CD4-positive, alpha-beta T cell treated with Interleukin-12 subunit alpha and Interleukin-12 subunit beta, for 1 hour (primary cell): ENCODE data around the gene MAZ.
"Not testable (repeated sequence)": the region's sequence is repeated elsewhere in the genome, so short reads cannot be mapped to it uniquely, and the experiment has no call there.

ENCODE experiments used
- DNase-seq: peaks from one replicate; pipeline ENCODE4 v3.0.0-alpha.2; 2020

The MAZ gene

DNA sequence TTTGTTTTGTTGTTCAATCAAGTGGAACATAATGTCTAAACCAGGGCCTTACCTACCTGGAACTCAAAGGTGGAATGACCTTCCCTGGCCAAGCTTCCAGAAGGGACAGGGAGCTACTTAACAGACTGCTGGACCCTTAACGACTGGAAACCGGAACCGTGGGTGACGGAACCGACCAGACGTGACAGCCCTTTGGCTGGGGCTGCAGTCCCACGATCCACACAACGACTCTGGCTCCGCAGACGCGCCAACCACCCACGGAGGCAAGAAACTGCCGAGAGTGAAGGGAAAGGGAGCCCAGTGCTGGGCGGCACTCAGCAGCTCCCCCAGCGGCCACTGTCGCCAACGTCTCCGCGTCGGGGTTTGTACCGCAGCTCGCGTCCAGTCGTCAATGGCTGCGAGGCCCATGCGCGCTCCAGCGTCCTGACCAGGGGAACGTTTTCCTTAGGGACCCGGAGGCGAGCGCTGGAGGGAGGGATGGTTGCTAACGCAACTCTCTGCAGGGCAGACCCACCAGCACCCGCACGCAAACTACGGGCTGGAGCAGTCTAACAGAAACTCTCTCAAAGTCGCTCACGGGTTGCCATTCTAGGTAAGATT is 21.3 kb upstream of the MAZ start:
- DNase-seq: peak; percentile 82

DNA sequence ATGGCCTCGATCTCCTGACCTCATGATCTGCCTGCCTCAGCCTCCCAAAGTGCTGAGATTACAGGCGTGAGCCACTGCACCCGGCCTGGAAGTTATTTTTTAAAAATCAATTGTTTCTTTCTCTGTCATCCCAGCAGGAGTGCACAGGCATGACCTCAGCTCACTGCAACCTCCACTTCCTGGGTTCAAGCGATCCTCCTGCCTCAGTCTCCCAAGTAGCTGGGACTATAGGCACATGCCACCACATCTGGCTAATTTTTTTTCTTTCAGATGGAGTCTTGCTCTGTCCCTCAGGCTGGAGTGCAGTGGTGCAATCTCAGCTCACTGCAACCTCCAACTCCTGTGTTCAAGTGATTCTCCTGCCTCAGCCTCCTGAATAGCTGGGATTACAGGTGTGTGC is 19.2 kb upstream of the MAZ start:
- not testable (repeated sequence) for DNase-seq

DNA sequence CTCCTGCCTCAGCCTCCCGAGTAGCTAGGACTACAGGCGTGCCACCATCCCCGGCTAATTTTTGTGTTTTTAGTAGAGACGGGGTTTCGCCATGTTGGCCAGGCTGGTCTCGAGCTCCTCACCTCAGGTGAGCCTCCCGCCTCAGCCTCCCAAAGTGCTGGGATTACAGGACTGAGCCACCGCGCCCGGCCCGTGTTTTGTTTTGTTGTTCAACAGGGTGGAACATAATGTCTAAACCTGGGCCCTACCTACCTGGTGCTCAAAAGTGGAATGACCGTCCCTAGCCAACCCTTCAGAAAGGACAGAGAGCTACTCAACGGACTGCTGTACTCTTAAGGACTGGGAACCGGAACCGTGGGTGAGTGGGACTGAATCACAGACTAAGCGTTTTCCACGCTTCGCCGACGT is 16.6 kb upstream of the MAZ start:
- DNase-seq: no peak

DNA sequence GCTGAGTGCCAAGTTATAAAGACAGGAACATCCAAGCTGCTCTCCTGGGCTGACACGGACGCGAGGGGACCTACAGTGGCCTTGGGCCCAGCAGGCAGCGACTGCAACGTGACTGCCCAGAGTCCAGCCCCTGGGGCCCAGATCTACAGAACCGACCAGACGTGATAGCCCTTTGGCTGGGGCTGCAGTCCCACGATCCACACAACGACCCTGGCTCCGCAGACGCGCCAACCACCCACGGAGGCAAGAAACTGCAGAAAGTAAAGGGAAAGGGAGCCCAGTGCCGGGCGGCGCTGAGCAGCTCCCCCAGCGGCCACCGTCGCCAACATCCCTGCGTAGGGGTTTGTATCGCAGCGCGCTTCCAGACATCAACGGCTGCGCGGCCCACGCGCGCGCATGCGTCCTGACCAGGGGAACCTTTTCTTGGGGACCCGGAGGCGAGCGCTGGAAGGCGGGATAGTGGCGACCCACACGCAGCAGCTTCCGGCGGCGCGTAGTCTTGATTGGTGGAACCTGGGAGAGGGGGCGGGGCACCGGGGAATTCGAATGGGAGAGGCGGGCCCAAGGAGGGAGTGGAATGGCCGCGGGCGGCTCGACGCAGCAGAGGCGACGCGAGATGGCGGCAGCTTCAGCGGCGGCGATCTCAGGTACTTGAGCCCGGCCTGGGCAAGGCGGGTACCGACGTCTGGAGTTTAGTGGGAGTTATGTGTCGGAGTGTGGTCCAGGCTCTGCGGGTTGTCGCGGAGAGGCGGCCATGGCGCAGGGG is 16.0 kb upstream of the MAZ start, which contains the start of gene KIF22:
Gene KIF22 (plus strand): TSS at position 569 of the 766 bp plus-strand sequence. CDS start 9 bp downstream, at position 578.
- DNase-seq: peak; percentile 100

DNA sequence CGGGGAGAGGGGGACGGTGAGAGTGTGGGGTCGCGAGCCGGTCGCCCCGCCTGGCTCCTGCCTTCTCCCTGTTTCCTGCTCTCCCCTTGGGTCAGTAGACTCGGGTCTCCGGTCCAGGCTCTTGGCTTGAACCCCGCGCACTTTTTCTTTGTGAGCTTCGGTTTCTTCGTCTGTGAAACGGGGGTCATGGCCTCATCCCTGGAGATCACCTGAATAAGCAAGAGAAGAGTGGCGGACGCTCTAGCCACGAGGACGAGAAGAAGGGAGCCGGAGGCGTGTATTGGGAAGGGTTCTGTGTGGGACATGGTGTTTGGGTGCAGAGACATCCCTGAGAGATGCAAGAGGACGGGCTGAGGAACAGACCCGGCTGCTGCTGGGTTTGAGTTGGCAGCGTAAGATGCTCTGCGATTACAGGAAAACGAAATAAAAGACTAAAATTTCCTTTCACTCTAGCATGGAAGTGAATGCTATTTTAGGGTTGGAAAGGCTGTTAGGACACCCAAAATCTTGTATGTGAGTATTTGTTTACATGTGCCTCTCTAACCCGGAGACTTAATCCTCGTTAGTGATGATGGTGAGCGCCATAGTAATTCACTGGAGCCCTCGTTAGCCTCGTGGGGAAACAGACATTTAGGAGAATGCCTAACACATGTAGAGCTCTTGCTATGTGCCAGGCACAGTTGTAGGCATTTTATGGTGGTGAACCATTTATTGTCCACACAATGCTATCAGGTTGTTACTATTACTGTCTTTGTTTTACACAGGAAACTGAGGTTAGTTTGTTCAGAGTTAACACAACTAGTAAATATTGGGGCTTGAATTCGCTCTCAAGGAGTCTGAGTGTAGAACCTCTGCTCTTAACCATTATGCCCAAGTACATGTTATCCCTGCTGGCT is 15.1 kb upstream of the MAZ start:
- peak; percentile 32 for DNase-seq

DNA sequence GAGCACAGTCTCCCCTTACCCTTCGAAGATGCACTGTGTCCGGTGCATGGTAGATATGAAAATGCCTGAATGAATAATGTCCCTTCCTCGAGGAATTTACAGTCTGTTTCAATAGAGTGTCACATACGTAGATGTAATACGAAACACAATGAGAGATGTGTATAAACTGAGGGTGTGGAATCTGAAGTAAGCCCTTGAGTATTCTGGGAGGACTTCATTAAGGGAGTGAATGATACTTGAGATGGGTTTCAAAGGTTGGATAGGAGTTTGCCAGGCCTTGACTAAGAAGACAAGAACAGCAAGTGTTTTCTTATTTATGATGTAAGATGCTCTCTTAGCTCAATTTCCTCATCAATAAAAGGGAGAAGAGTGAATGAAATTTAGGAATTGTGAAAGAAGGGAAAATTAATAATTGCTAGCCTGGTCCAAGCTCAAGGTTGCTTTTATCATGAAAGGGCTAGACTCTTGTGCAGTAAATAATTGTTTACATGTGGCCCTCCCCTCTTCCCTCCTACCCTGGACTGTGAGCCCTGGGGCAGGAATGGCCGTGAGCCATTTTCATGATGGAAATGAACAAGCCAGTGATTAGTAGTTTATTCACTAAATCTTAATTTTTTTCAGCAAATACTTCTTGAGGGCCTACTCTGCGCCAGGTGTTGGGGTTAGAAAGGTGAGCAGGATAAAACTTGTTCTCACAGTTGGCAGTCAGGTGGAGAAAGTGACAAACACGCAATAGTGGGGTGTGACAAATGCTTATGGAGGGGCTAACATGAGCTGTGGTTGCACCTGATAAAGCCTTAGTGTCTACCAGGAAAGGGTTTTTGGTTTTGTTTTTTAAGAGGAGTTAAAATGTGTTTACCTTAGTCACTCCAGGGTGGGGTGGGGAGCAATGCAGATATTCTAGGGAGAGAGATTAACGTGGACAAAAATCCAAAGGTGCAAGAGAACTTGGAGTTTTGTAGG is 14.2 kb upstream of the MAZ start:
- no peak for DNase-seq

DNA sequence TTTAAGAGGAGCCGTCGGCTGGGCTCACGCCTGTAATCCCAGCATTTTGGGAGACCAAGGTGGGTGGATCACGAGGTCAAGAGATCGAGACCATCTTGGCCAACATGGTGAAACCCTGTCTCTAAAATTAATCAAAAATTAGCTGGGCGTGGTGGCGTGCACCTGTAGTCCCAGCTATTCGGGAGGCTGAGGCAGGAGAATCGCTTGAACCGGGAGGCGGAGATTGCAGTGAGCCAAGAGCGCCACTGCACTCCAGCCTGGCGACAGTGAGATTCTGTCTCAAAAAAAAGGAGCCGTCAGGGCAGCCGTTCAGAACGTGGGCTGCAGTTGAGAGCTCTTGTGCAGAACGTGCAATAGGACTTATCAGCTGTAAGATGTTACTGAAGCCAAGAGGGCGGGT is 13.2 kb upstream of the MAZ start:
- DNase-seq: not testable (repeated sequence)

DNA sequence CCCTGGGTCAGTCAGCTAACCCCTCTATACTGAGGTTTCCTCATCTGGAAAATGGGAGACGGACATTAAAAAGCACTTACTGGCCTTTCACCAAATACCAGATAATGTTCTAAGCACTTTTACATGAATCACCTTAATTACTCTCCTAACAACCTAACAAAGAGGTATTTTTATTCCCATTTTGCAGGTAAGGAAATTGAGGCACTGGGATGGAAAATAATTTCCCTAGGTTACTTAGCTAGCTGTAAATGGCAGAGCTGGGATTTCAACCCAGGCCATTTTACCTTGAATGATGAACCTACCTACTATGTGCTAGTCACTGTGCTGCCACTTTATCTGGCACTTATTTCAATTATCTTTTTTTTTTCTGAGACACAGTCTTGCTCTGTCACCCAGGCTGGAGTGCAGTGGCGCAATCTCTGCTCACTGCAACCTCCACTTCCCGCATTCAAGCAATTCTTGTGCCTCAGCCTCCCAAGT is 12.1 kb upstream of the MAZ start:
- DNase-seq: no peak

DNA sequence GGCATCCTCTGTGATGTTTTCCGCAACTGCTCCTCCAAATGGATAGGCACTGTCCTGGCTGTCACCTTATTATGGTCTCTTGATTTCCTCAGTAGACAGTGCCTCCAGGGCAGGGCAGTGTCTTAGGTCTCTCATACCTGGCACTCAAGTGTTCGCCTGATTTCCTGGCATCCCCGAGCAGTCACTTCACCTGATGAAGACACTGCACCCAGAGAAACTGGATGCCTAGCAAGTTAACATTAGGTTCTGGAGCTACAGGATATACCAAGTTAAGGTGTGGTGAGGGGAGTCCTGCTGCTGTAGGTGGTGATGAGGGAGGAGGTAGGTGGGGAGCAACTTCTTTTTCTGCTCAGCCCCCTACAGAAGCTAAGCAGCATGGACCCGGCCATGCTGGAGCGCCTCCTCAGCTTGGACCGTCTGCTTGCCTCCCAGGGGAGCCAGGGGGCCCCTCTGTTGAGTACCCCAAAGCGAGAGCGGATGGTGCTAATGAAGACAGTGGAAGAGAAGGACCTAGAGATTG is 3.9 kb upstream of the MAZ start:
- DNase-seq: no peak

DNA sequence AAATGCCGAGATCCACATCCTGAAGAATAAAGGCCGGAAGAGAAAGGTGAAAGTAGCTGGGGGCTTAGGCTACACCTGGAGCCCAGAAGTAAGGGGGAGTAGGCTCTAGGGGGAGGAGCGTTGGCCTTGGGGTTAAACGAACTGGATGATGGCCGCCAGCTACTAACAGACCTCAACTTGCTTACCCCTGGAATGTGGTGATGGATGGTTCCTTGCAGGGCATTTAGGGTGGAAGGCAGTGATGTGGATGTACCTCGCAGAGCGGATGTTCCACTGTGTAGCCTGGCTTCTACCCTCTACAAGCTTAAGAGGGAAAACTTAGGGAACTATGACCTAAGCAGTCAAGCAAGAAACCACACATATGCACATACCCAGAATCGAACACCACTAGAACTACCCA is 2.3 kb upstream of the MAZ start:
- DNase-seq: no peak

DNA sequence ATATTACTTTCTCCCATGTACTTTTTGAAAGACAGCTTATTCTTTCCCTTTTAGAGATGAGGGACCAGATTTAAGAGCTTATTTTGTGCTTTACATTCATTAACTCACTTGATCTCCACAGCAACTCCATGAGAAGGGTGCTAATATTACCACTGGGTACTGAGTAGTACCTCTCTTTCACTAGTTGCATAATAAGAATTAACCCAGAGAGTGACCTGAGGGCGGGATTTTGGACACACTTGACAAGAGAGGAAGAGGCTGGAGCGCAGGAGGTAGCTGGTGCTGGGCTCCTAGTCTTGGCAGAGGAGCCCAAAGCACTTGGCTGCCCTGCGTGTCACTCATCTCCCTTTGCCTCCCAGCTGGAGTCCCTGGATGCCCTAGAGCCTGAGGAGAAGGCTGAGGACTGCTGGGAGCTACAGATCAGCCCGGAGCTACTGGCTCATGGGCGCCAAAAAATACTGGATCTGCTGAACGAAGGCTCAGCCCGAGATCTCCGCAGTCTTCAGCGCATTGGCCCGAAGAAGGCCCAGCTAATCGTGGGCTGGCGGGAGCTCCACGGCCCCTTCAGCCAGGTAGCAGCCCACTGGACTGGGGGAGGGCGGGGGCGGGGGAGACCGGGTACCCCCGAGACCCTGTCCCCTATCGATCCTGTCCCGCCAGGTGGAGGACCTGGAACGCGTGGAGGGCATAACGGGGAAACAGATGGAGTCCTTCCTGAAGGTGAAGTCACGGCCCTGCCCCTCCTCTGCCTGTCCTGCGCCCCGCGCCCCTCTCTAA is 1.7 kb upstream of the MAZ start:
- DNase-seq: peak; percentile 8

DNA sequence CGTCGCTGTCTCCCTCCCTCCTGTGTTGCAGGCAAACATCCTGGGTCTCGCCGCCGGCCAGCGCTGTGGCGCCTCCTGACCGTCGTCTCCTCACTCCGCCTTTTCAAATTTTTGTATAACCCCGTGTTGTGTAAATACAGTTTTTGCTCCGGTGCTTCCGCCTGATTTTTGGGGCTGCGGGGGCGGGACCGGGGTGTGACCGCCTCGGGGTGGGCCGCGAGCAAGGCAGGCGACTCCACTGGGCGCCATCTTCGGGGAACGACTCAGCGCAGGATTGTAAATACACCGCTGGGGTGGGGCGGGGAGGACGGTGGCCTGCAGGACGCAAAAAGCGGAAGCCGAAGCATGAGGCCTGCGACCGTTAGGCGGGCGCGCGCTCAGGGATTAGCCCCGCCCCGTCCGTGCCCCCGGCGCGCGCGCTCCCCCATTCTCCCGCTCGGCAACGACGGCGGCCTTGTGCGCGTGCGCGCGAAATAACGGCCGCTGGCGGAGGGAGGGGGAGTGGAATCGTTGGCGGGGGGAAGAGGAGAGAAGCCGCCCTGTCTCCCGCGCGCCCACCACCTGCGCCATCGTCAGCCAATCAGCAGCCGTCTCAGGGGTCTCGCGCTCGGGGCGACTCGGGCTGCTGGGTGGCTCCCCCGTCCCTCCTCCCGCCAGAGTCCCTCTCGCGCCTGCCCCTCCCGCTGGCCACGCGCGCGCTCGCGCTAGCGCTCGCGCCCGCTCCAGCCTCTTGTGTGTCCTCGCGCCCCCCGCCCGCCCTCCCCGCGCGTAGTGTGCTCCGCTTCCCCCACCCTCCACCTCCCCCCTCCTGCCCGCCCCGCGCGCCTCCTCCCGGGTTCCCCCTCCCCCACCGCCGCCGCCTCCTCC is 864 bp upstream of the MAZ start:
- peak; percentile 98 for DNase-seq

DNA sequence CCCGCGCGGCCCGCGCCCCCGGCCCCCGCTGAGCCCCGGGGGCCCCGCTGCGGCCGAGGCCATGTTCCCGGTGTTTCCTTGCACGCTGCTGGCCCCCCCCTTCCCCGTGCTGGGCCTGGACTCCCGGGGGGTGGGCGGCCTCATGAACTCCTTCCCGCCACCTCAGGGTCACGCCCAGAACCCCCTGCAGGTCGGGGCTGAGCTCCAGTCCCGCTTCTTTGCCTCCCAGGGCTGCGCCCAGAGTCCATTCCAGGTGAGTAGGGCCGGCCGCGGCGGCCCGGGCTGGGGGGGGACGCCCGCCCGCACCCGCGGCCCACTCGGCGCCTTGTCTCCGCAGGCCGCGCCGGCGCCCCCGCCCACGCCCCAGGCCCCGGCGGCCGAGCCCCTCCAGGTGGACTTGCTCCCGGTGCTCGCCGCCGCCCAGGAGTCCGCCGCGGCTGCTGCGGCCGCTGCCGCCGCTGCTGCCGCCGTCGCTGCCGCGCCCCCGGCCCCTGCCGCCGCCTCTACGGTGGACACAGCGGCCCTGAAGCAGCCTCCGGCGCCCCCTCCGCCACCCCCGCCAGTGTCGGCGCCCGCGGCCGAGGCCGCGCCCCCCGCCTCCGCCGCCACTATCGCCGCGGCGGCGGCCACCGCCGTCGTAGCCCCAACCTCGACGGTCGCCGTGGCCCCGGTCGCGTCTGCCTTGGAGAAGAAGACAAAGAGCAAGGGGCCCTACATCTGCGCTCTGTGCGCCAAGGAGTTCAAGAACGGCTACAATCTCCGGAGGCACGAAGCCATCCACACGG is 504 bp downstream of the MAZ start:
- peak; percentile 48 for DNase-seq

DNA sequence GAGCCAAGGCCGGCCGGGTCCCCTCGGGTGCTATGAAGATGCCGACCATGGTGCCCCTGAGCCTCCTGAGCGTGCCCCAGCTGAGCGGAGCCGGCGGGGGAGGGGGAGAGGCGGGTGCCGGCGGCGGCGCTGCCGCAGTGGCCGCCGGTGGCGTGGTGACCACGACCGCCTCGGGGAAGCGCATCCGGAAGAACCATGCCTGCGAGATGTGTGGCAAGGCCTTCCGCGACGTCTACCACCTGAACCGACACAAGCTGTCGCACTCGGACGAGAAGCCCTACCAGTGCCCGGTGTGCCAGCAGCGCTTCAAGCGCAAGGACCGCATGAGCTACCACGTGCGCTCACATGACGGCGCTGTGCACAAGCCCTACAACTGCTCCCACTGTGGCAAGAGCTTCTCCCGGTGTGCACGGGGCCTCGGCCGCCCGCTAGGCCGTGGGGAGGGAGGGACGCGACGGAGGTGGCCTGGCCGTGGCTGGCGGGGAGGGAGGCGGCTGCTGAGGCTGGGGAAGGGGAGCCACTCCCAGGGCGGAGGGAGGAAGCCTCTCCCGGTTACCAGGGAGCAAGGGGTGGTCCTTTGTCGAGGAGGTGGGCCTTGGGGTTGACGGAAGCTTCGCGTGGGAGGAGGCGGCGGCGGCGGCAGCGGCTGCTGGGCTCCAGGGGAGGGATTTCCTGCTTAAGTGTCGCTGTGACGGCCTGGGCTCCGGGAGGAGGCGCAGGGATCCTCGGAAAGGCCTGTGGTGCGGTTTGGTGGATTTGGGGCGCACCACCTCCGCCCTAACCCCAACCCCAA is 1.3 kb downstream of the MAZ start:
- peak; percentile 90 for DNase-seq

DNA sequence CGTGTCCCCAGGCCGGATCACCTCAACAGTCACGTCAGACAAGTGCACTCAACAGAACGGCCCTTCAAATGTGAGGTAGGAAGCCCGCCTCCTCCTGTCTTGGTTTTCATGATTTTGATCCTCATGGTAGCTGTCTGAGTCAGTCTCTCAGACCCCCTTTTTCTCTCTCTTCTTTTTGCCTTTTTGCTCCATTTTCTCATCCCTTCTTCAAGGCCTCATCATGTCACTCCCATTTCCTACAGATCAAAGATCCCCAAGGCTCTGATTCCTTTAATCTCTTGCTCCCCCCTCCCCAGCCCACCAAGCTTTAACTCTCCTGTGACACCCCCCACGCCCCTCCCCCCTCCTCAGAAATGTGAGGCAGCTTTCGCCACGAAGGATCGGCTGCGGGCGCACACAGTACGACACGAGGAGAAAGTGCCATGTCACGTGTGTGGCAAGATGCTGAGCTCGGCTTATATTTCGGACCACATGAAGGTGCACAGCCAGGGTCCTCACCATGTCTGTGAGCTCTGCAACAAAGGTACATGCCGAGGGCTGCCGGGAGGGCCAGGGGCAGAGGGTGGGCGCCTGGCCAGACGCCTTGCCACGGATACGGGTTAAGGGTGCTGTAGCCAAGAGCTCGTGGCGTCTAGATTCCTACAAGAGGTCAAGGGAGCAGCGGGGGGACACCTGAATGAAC is 2.0 kb downstream of the MAZ start:
- peak; percentile 47 for DNase-seq

DNA sequence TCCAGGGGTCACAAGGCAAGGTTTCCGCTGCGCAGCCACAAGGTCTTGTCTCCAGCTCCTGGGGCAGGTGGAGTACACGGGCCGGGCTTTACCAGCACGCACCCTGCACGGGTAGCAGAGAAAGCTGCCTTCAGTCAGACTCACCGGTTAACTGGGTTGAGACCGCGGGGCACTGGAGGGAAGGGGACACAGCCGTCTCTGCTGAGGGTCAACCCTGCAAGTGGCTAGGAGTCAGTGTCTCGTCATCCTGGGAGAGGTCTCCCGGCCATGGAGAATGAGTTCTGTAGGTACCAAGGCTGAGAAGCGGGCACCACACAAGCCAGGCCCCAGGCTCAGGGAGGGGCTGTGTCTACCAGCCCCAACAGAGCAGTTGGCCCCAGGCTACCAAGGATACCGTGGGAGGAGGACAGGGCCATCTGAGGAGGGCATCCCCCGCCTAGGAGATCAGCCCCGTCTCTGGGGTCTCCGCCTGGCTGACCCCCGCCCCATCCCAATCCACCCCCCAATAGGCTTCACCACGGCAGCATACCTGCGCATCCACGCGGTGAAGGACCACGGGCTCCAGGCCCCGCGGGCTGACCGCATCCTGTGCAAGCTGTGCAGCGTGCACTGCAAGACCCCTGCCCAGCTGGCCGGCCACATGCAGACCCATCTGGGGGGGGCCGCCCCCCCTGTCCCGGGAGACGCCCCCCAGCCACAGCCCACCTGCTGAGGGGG is 2.9 kb downstream of the MAZ start:
- no peak for DNase-seq
